ENCODE results near the gene NFIB.

NFIB gene

GRCh38 chr9:14313951-14314423, at the start of gene NFIB:
TSS of gene NFIB (minus strand) at chr9:14314141. CDS start at chr9:14313511, 630 bp downstream.
- Histone ChIP-seq H3K36me3 (ENCODE audit: control insufficient read depth, insufficient read depth, low read length) (no peaks in the 10 kb centered on the region), H3K4me1 (ENCODE audit: control insufficient read depth, insufficient read depth, low read length) (peaks cover 5% of the 10 kb centered on the region), H3K4me3 (ENCODE audit: low read length) (peak within 1 kb of the TSS; percentile 90), H3K9ac (ENCODE audit: low read length) (peak within 1 kb of the TSS; percentile 96), H3K9me3 (ENCODE audit: control insufficient read depth, low read length) (no peaks in the 10 kb centered on the region), H3K27me3 (ENCODE audit: control insufficient read depth, insufficient read depth, low read length) (no peaks in the 10 kb centered on the region)

GRCh38 chr9:14362175-14362574, 48.2 kb upstream of the NFIB start:
- Histone ChIP-seq H3K4me1 (ENCODE audit: control insufficient read depth, insufficient read depth, low read length) (no peaks in the 10 kb centered on the region), H3K27me3 (ENCODE audit: control insufficient read depth, insufficient read depth, low read length) (no peaks in the 10 kb centered on the region), H3K4me3 (ENCODE audit: low read length) (no peak overlapping the region)

GRCh38 chr9:14361074-14361473, 47.1 kb upstream of the NFIB start:
- Histone ChIP-seq H3K36me3 (ENCODE audit: control insufficient read depth, insufficient read depth, low read length) (no peaks in the 10 kb centered on the region), H3K4me3 (ENCODE audit: low read length) (no peak overlapping the region), H3K9me3 (ENCODE audit: control insufficient read depth, low read length) (no peaks in the 10 kb centered on the region), H3K9ac (ENCODE audit: low read length) (no peak overlapping the region), H3K4me1 (ENCODE audit: control insufficient read depth, insufficient read depth, low read length) (no peaks in the 10 kb centered on the region), H3K27me3 (ENCODE audit: control insufficient read depth, insufficient read depth, low read length) (no peaks in the 10 kb centered on the region)

More at GRCh38 chr9:14362175-14362574, 48.2 kb upstream of the NFIB start:
- Histone ChIP-seq H3K9me3 (ENCODE audit: control insufficient read depth, low read length) (no peaks in the 10 kb centered on the region), H3K9ac (ENCODE audit: low read length) (no peak overlapping the region), H3K36me3 (ENCODE audit: control insufficient read depth, insufficient read depth, low read length) (no peaks in the 10 kb centered on the region)

GRCh38 chr9:14358523-14358922, 44.6 kb upstream of the NFIB start:
- H3K27me3 ChIP-seq (ENCODE audit: control insufficient read depth, insufficient read depth, low read length) = peaks cover 5% of the 10 kb centered on the region
- H3K9me3 ChIP-seq (ENCODE audit: control insufficient read depth, low read length) = no peaks in the 10 kb centered on the region
- H3K36me3 ChIP-seq (ENCODE audit: control insufficient read depth, insufficient read depth, low read length) = no peaks in the 10 kb centered on the region
- H3K4me1 ChIP-seq (ENCODE audit: control insufficient read depth, insufficient read depth, low read length) = peaks cover 2% of the 10 kb centered on the region
- H3K4me3 ChIP-seq (ENCODE audit: low read length) = no peak overlapping the region
- no peak overlapping the region for H3K9ac ChIP-seq (ENCODE audit: low read length)

GRCh38 chr9:14356351-14357265, 42.7 kb upstream of the NFIB start:
- Histone ChIP-seq H3K9ac (ENCODE audit: low read length) (no peak overlapping the region), H3K9me3 (ENCODE audit: control insufficient read depth, low read length) (no peaks in the 10 kb centered on the region), H3K4me1 (ENCODE audit: control insufficient read depth, insufficient read depth, low read length) (peaks cover 4% of the 10 kb centered on the region), H3K36me3 (ENCODE audit: control insufficient read depth, insufficient read depth, low read length) (no peaks in the 10 kb centered on the region), H3K4me3 (ENCODE audit: low read length) (no peak overlapping the region), H3K27me3 (ENCODE audit: control insufficient read depth, insufficient read depth, low read length) (peaks cover 8% of the 10 kb centered on the region)

GRCh38 chr9:14354201-14354600, 40.3 kb upstream of the NFIB start:
- Histone ChIP-seq H3K4me3 (ENCODE audit: low read length) (no peak overlapping the region), H3K4me1 (ENCODE audit: control insufficient read depth, insufficient read depth, low read length) (peaks cover 13% of the 10 kb centered on the region), H3K9ac (ENCODE audit: low read length) (no peak overlapping the region)

GRCh38 chr9:14353222-14354056, 39.5 kb upstream of the NFIB start:
- Histone ChIP-seq H3K27me3 (ENCODE audit: control insufficient read depth, insufficient read depth, low read length) (peaks cover 40% of the 10 kb centered on the region), H3K9me3 (ENCODE audit: control insufficient read depth, low read length) (no peaks in the 10 kb centered on the region), H3K4me3 (ENCODE audit: low read length) (no peak overlapping the region), H3K4me1 (ENCODE audit: control insufficient read depth, insufficient read depth, low read length) (peaks cover 20% of the 10 kb centered on the region), H3K9ac (ENCODE audit: low read length) (no peak overlapping the region), H3K36me3 (ENCODE audit: control insufficient read depth, insufficient read depth, low read length) (no peaks in the 10 kb centered on the region)

More at GRCh38 chr9:14354201-14354600, 40.3 kb upstream of the NFIB start:
- Histone ChIP-seq H3K9me3 (ENCODE audit: control insufficient read depth, low read length) (no peaks in the 10 kb centered on the region), H3K36me3 (ENCODE audit: control insufficient read depth, insufficient read depth, low read length) (no peaks in the 10 kb centered on the region), H3K27me3 (ENCODE audit: control insufficient read depth, insufficient read depth, low read length) (peaks cover 32% of the 10 kb centered on the region)

- Histone ChIP-seq H3K9me3 (ENCODE audit: control insufficient read depth, low read length) (no peaks in the 10 kb centered on the region), H3K27me3 (ENCODE audit: control insufficient read depth, insufficient read depth, low read length) (peaks cover 49% of the 10 kb centered on the region), H3K36me3 (ENCODE audit: control insufficient read depth, insufficient read depth, low read length) (no peaks in the 10 kb centered on the region), H3K4me1 (ENCODE audit: control insufficient read depth, insufficient read depth, low read length) (peaks cover 30% of the 10 kb centered on the region), H3K9ac (ENCODE audit: low read length) (no peak overlapping the region), H3K4me3 (ENCODE audit: low read length) (no peak overlapping the region)
These were observed 38.6 kb upstream of the NFIB start for GRCh38 chr9:14352503-14352902.

- Histone ChIP-seq H3K36me3 (ENCODE audit: control insufficient read depth, insufficient read depth, low read length) (no peaks in the 10 kb centered on the region), H3K4me3 (ENCODE audit: low read length) (no peak overlapping the region), H3K27me3 (ENCODE audit: control insufficient read depth, insufficient read depth, low read length) (peaks cover 61% of the 10 kb centered on the region), H3K9ac (ENCODE audit: low read length) (no peak overlapping the region), H3K4me1 (ENCODE audit: control insufficient read depth, insufficient read depth, low read length) (peaks cover 41% of the 10 kb centered on the region), H3K9me3 (ENCODE audit: control insufficient read depth, low read length) (no peaks in the 10 kb centered on the region)
These were observed 37.4 kb upstream of the NFIB start for GRCh38 chr9:14351221-14351836.

GRCh38 chr9:14350754-14351153, 36.8 kb upstream of the NFIB start:
- Histone ChIP-seq H3K9me3 (ENCODE audit: control insufficient read depth, low read length) (no peaks in the 10 kb centered on the region), H3K4me3 (ENCODE audit: low read length) (no peak overlapping the region), H3K9ac (ENCODE audit: low read length) (no peak overlapping the region), H3K4me1 (ENCODE audit: control insufficient read depth, insufficient read depth, low read length) (peaks cover 47% of the 10 kb centered on the region), H3K36me3 (ENCODE audit: control insufficient read depth, insufficient read depth, low read length) (no peaks in the 10 kb centered on the region), H3K27me3 (ENCODE audit: control insufficient read depth, insufficient read depth, low read length) (peaks cover 67% of the 10 kb centered on the region)

GRCh38 chr9:14350349-14350728, 36.4 kb upstream of the NFIB start:
- no peak overlapping the region for H3K4me3 ChIP-seq (ENCODE audit: low read length)
- no peaks in the 10 kb centered on the region for H3K36me3 ChIP-seq (ENCODE audit: control insufficient read depth, insufficient read depth, low read length)
- peaks cover 71% of the 10 kb centered on the region for H3K27me3 ChIP-seq (ENCODE audit: control insufficient read depth, insufficient read depth, low read length)
- H3K4me1 ChIP-seq (ENCODE audit: control insufficient read depth, insufficient read depth, low read length) = peaks cover 49% of the 10 kb centered on the region
- no peaks in the 10 kb centered on the region for H3K9me3 ChIP-seq (ENCODE audit: control insufficient read depth, low read length)
- H3K9ac ChIP-seq (ENCODE audit: low read length) = no peak overlapping the region

All from mucosa of stomach (tissue), 1 donor.